Measurements from ENCODE around the gene MAN1A1. TPM values are rescaled to one million over a fixed set of nuclear protein-coding genes. Genes with fewer than 3 reads are reported as not detected.

Gene MAN1A1
- total and polyA plus RNA-seq, 2 of the 4 experiments (the other 2 are of a cell fraction): 5.9 to 6.4 TPM

DNA sequence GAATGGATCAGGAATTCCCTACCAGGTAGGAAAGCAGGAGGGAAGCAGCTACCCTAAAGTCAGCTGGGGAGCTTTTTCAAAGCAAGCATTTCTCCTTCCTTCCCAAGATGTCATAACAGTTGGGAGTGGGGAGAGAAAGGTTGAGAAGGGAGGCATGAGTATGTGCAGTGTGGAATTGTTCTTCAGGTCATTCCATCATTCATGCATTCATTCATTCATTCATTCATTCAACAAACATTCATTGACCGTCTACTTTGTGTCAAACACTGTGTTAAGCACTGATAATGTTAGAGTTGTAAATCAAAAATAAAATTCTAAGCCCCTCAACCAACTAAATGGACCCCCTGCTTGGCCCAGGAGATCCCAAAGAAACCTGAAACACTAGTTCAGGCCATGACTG lies 221.9 kb downstream of the MAN1A1 start:
- no peaks in the 10 kb centered on the region for H3K36me3 ChIP-seq (ENCODE audit: control insufficient read depth, insufficient read depth, low read length)
- H3K79me1 ChIP-seq (ENCODE audit: low read depth in 1 of 2, low read length in 2 of 2): no peaks in the 10 kb centered on the region
- no peak overlapping the region for H2BK5ac ChIP-seq (ENCODE audit: low read depth, low read length, poor library complexity, severe bottlenecking)
- ChIA-PET CTCF (no interaction called here), POLR2A (ENCODE audit: unreplicated experiment) (interaction anchor here (0.6 kb wide), 1 partner anchor 12 kb away, joined by 4 read pairs; no protein-coding TSS in a partner anchor)
- H3K18ac ChIP-seq (ENCODE audit: low read depth, low read length): no peak overlapping the region
- no peaks in the 10 kb centered on the region; the same call in 1 of the 2 replicates for H3K9me3 ChIP-seq (ENCODE audit: control insufficient read depth, insufficient read depth, low read length)
- no peak overlapping the region for H3K27ac ChIP-seq (ENCODE audit: insufficient read depth, low read length)
- intact Hi-C loops (cut with micrococcal nuclease) (no loop called here), in situ Hi-C loops (cut with MboI; ENCODE audit: low sequenced_read_pairs) (no loop called here), dilution Hi-C loops (cut with HindIII; ENCODE audit: low sequenced_read_pairs, unreplicated experiment) (no loop called here)
- no TSS peak for BruUV-seq (replicated peaks)
- H4K91ac ChIP-seq (ENCODE audit: insufficient read depth, low read depth, low read length): no peak overlapping the region; the same call in 1 of the 2 replicates
- H3K4me3 ChIP-seq (ENCODE audit: insufficient read depth, low read depth, low read length): no peak overlapping the region
- no peaks in the 10 kb centered on the region for H3K9me1 ChIP-seq (ENCODE audit: insufficient read depth, low read length)
- ATAC-seq (ENCODE audit: low read depth) (no peak), DNase-seq (no peak)
- H4K8ac ChIP-seq (ENCODE audit: low read depth in 2 of 2, low read length in 2 of 2): no peak overlapping the region
- no peak overlapping the region for H2BK120ac ChIP-seq (ENCODE audit: low read depth, low read length)
- H4K20me1 ChIP-seq (ENCODE audit: insufficient read depth, low read length): no peaks in the 10 kb centered on the region
- no peak overlapping the region for H4K5ac ChIP-seq (ENCODE audit: low read depth, low read length)
- H3K56ac ChIP-seq (ENCODE audit: extremely low read depth, insufficient read depth, low read length): no peak overlapping the region
- peaks cover 2% of the 10 kb centered on the region; the same call in 1 of the 2 replicates for H3K27me3 ChIP-seq (ENCODE audit: control insufficient read depth, insufficient read depth, low read length)
- no CpG with 5 or more reads among the region's 1 CpG for WGBS, 2 experiments (ENCODE audit: extremely low coverage in 2 of 2, insufficient read length in 1 of 2)
- H2AFZ ChIP-seq (replicated peaks; ENCODE audit: low read length, poor library complexity): no peak overlapping the region
- H3K4me1 ChIP-seq (ENCODE audit: control insufficient read depth, insufficient read depth, low read length): 0 out of 2 replicates have a peak, but pooled peaks cover 3% of the 10 kb centered on the region
- H2AK5ac ChIP-seq (ENCODE audit: low read depth, low read length): no peak overlapping the region
- TF ChIP-seq, protein P1, sequence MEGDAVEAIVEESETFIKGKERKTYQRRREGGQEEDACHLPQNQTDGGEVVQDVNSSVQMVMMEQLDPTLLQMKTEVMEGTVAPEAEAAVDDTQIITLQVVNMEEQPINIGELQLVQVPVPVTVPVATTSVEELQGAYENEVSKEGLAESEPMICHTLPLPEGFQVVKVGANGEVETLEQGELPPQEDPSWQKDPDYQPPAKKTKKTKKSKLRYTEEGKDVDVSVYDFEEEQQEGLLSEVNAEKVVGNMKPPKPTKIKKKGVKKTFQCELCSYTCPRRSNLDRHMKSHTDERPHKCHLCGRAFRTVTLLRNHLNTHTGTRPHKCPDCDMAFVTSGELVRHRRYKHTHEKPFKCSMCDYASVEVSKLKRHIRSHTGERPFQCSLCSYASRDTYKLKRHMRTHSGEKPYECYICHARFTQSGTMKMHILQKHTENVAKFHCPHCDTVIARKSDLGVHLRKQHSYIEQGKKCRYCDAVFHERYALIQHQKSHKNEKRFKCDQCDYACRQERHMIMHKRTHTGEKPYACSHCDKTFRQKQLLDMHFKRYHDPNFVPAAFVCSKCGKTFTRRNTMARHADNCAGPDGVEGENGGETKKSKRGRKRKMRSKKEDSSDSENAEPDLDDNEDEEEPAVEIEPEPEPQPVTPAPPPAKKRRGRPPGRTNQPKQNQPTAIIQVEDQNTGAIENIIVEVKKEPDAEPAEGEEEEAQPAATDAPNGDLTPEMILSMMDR (conservative IDR thresholded peaks at IDR 0.05; ENCODE audit: low read depth, low read length): no peak
- TF ChIP-seq MAFK (IDR thresholded peaks at IDR 0.05; ENCODE audit: low read depth, low read length) (no peak), RFX5 (IDR thresholded peaks at IDR 0.05; ENCODE audit: low read depth, low read length) (no peak), FOS (IDR thresholded peaks at IDR 0.05; ENCODE audit: low read depth, low read length) (no peak), CEBPB (IDR thresholded peaks at IDR 0.05; ENCODE audit: low read depth, low read length) (no peak), MXI1 (IDR thresholded peaks at IDR 0.05; ENCODE audit: borderline replicate concordance, low read depth, low read length) (no peak), CHD1 (IDR thresholded peaks at IDR 0.05; ENCODE audit: low read depth, low read length) (no peak)
- TF ChIP-seq, protein P2, sequence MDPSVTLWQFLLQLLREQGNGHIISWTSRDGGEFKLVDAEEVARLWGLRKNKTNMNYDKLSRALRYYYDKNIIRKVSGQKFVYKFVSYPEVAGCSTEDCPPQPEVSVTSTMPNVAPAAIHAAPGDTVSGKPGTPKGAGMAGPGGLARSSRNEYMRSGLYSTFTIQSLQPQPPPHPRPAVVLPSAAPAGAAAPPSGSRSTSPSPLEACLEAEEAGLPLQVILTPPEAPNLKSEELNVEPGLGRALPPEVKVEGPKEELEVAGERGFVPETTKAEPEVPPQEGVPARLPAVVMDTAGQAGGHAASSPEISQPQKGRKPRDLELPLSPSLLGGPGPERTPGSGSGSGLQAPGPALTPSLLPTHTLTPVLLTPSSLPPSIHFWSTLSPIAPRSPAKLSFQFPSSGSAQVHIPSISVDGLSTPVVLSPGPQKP (IDR thresholded peaks at IDR 0.05; ENCODE audit: borderline replicate concordance, low read depth, low read length): no peak
- H3K4ac ChIP-seq (ENCODE audit: low read depth, low read length): no peak overlapping the region
- no peak overlapping the region for H2BK20ac ChIP-seq (ENCODE audit: low read depth, low read length)
- no peak overlapping the region for H3K9ac ChIP-seq (ENCODE audit: low read depth, low read length)
- no peak overlapping the region for H3K4me2 ChIP-seq (ENCODE audit: low read depth, low read length)
- H2AK9ac ChIP-seq (replicated peaks; ENCODE audit: low read depth, low read length, poor library complexity): no peak overlapping the region
- no peak overlapping the region for H3K14ac ChIP-seq (replicated peaks; ENCODE audit: low read depth, low read length)
- no peak overlapping the region for H2BK15ac ChIP-seq (ENCODE audit: low read depth, low read length)
- no peak overlapping the region for H3K23ac ChIP-seq (ENCODE audit: low read depth, low read length)
